ENCODE results near the gene GPS2. TPM values are rescaled to one million over a fixed set of nuclear protein-coding genes. Genes with fewer than 3 reads are reported as not detected.

GPS2 gene
- total RNA-seq, 1 experiment from 2014 or later = 62.6 TPM

DNA sequence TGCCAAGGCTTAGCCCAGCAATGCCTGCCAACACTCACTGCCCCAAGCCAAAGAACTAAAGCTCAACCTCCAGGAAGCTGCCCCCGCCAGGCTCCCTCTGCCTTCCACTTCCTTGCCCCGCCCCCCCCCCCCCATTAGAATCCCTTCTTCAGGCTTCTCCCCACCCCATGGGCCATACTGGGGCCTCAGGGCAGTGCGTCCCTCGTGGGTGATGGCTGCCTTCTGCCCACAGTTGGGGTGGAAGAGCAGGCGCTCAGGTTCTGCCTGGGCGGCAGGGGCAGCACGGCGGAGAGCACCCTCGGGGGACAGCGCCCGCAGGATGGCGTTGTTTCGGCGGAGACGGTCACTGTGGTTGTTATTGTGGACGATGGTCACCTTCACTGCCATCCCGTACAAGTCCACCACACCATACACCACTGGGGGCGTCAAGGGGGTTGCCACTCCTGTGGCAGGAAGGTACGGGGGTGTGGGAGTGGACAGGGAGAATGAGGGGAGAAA, 9.9 kb upstream of the GPS2 start:
- Mint-ChIP-seq H3K4me3 (peak overlapping the region in 1 of 2 experiments; percentile 46; a peak in 1 of 5 replicates), H3K27ac (no peak overlapping the region), H3K27me3 (ENCODE audit: low read depth) (no peaks in the 10 kb centered on the region), H3K4me1 (peaks cover 11% of the 10 kb centered on the region in 2 experiments), H3K9me3 (no peaks in the 10 kb centered on the region), H3K36me3 (ENCODE audit: insufficient read depth in 1 of 3, low read depth in 3 of 3) (peaks cover 36 to 65% (median 65%) of the 10 kb centered on the region in 3 experiments; a peak in 6 of 7 replicates)
- no peak overlapping the region for H2BK15ac ChIP-seq (ENCODE audit: low read depth, low read length)
- peaks cover 8% of the 10 kb centered on the region for H3K23me2 ChIP-seq (ENCODE audit: insufficient read length, low read depth, low read length, poor library complexity, severe bottlenecking)
- DNase-seq = no peak
- peaks cover 2% of the 10 kb centered on the region; the same call in 1 of the 2 replicates for H3K79me2 ChIP-seq (ENCODE audit: insufficient read depth, low read length)
- H3K23ac ChIP-seq (ENCODE audit: insufficient read length, low read depth, low read length) = no peak overlapping the region
- no peak overlapping the region for H2AK5ac ChIP-seq (ENCODE audit: insufficient read length, low read length)
- H4K20me1 ChIP-seq (ENCODE audit: control insufficient read depth, insufficient read depth, insufficient read length) = no peaks in the 10 kb centered on the region
- no peak overlapping the region for H3K9ac ChIP-seq (ENCODE audit: extremely low read depth, insufficient read length, low read length)
- H3K27ac ChIP-seq (ENCODE audit: insufficient read length, low read depth, low read length) = no peak overlapping the region
- TF ChIP-seq, protein P1, sequence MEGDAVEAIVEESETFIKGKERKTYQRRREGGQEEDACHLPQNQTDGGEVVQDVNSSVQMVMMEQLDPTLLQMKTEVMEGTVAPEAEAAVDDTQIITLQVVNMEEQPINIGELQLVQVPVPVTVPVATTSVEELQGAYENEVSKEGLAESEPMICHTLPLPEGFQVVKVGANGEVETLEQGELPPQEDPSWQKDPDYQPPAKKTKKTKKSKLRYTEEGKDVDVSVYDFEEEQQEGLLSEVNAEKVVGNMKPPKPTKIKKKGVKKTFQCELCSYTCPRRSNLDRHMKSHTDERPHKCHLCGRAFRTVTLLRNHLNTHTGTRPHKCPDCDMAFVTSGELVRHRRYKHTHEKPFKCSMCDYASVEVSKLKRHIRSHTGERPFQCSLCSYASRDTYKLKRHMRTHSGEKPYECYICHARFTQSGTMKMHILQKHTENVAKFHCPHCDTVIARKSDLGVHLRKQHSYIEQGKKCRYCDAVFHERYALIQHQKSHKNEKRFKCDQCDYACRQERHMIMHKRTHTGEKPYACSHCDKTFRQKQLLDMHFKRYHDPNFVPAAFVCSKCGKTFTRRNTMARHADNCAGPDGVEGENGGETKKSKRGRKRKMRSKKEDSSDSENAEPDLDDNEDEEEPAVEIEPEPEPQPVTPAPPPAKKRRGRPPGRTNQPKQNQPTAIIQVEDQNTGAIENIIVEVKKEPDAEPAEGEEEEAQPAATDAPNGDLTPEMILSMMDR (conservative IDR thresholded peaks at IDR 0.05) = no peak
- H4K8ac ChIP-seq (replicated peaks; ENCODE audit: insufficient read length, low read depth, low read length) = no peak overlapping the region
- WGBS (ENCODE audit: extremely low coverage, insufficient read length, low lambda C conversion rate) = no CpG with 5 or more reads among the region's 19 CpGs
- no peak overlapping the region for H2BK5ac ChIP-seq (ENCODE audit: insufficient read length, low read length)
- no peak overlapping the region for H3K56ac ChIP-seq (ENCODE audit: insufficient read length, low read depth, low read length)
- no peak overlapping the region for H4K5ac ChIP-seq (ENCODE audit: insufficient read length, low read depth, low read length)
- no peak overlapping the region for H3K14ac ChIP-seq (ENCODE audit: insufficient read depth, low read length)
- no peak overlapping the region for H3T11ph ChIP-seq (ENCODE audit: low read length)
- H2BK20ac ChIP-seq (ENCODE audit: low read depth, low read length, poor library complexity, severe bottlenecking) = no peak overlapping the region
- H2AFZ ChIP-seq (ENCODE audit: low read length) = no peak overlapping the region
- no peaks in the 10 kb centered on the region for H3K4me1 ChIP-seq (ENCODE audit: insufficient read depth, low read length)
- no peak overlapping the region for H2BK120ac ChIP-seq (ENCODE audit: low read depth, low read length, poor library complexity, severe bottlenecking)
- no peak overlapping the region for H4K91ac ChIP-seq (ENCODE audit: insufficient read length, low read depth, low read length)
- H3K4me2 ChIP-seq (ENCODE audit: insufficient read depth, insufficient read length, low read length) = no peak overlapping the region
- H3K4ac ChIP-seq (ENCODE audit: low read depth, low read length) = no peak overlapping the region
- no peak overlapping the region for H2BK12ac ChIP-seq (ENCODE audit: insufficient read length, low read depth, low read length)
- H3K27me3 ChIP-seq (ENCODE audit: insufficient read depth, low read length) = no peaks in the 10 kb centered on the region
- no peaks in the 10 kb centered on the region for H3K79me1 ChIP-seq (ENCODE audit: insufficient read depth, low read depth, low read length, poor library complexity, severe bottlenecking)
- H3K9me3 ChIP-seq (ENCODE audit: control insufficient read depth, low read depth, low read length) = no peaks in the 10 kb centered on the region
- no peak overlapping the region for H3K18ac ChIP-seq (ENCODE audit: insufficient read length, low read depth, low read length)

Data from H9 (cell line).